ENCODE results near the gene FBXW10. TPM values are rescaled to one million over a fixed set of nuclear protein-coding genes. Genes with fewer than 3 reads are reported as not detected.
"Not testable (repeated sequence)": the region's sequence is repeated elsewhere in the genome, so short reads cannot be mapped to it uniquely, and the experiment has no call there.

Gene FBXW10
- total and polyA plus RNA-seq, 2 donors (not counting 3 experiments of a cell fraction or from before 2014, with no cell fraction given): not detected

DNA sequence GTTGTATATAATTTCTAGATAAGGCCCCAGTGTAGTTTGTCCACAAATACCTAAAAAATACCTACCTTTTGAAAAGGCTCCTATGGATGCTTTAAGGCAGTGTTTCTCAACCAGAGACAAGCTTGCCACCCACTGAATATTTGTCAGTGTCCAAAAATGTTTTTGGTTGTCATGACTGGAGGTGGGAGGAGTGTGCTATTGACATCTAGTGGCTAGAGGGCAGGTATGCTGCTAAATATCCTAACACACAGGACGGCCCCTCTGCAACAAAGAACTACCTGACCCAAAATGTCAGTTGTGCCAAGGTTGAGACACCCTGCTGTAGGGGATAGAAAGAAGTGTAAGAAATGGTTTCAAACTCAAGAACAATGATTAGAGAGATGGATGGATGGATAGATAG lies 47.5 kb downstream of the FBXW10 start:
- H3K4me2 ChIP-seq (ENCODE audit: insufficient read depth, low read length); H4K20me1 ChIP-seq (replicated peaks; ENCODE audit: control insufficient read depth, extremely low read depth, insufficient read depth, low read length); BruUV-seq (replicated peaks); H3K9ac ChIP-seq (replicated peaks; ENCODE audit: extremely low read depth, insufficient read depth, low read length); H3K4me3 ChIP-seq (replicated peaks in 1 of 3; ENCODE audit: insufficient read depth in 1 of 3, low read depth in 1 of 3, low read length in 3 of 3); CTCF ChIA-PET; intact Hi-C loops (cut with micrococcal nuclease); H3K4me1 ChIP-seq (ENCODE audit: control insufficient read depth, extremely low read depth, insufficient read depth, low read length); H3K27ac ChIP-seq (ENCODE audit: insufficient read depth, low read depth, low read length); H3K36me3 ChIP-seq (ENCODE audit: control insufficient read depth in 2 of 2, extremely low read depth in 1 of 2, insufficient read depth in 2 of 2, low read length in 2 of 2); dilution Hi-C loops (cut with MboI; ENCODE audit: extremely low pct_ligation_motif_present, low sequenced_read_pairs); POLR2A ChIA-PET; H3K27me3 ChIP-seq (ENCODE audit: control insufficient read depth in 2 of 2, insufficient read depth in 2 of 2, low read length in 2 of 2); H2AFZ ChIP-seq (ENCODE audit: low read depth, low read length); H3K9me3 ChIP-seq (replicated peaks; ENCODE audit: control insufficient read depth, insufficient read depth, low read length); H3K9me1 ChIP-seq (replicated peaks; ENCODE audit: control insufficient read depth, extremely low read depth, insufficient read depth, low read length); H3K79me2 ChIP-seq (ENCODE audit: control insufficient read depth, insufficient read depth, low read length); DNase-seq (ENCODE audit: low read depth, low spot score): not testable (repeated sequence)
- peak; percentile 67 for FAIRE-seq

DNA sequence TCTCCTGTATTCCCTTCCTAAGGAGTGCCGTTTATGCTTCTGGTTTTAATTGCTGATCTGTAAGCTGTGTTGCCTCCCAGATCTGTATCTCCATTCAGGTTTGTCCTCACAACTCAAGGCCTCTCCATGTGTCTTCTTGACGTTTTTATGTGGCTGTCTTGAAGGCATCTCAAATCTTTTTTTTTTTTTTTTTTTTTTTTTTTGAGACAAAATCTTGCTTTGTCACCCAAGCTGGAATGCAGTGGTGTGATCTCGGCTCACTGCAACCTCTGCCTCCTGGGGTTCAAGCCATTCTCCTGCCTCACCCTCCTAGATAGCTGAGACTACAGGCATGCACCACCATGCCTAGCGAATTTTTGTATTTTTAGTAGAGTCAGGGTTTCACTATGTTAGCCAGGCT lies 51.0 kb downstream of the FBXW10 start:
- H3K4me2 ChIP-seq (ENCODE audit: insufficient read depth, low read length); H2AFZ ChIP-seq (ENCODE audit: low read depth, low read length); POLR2A ChIA-PET; BruUV-seq (replicated peaks); intact Hi-C loops (cut with micrococcal nuclease); H3K27me3 ChIP-seq (ENCODE audit: control insufficient read depth in 2 of 2, insufficient read depth in 2 of 2, low read length in 2 of 2); H4K20me1 ChIP-seq (replicated peaks; ENCODE audit: control insufficient read depth, extremely low read depth, insufficient read depth, low read length); H3K4me1 ChIP-seq (ENCODE audit: control insufficient read depth, extremely low read depth, insufficient read depth, low read length); DNase-seq (ENCODE audit: low read depth, low spot score); H3K36me3 ChIP-seq (ENCODE audit: control insufficient read depth in 2 of 2, extremely low read depth in 1 of 2, insufficient read depth in 2 of 2, low read length in 2 of 2); H3K79me2 ChIP-seq (ENCODE audit: control insufficient read depth, insufficient read depth, low read length); CTCF ChIA-PET; H3K4me3 ChIP-seq (replicated peaks in 1 of 3; ENCODE audit: insufficient read depth in 1 of 3, low read depth in 1 of 3, low read length in 3 of 3); H3K9me3 ChIP-seq (replicated peaks; ENCODE audit: control insufficient read depth, insufficient read depth, low read length); H3K9ac ChIP-seq (replicated peaks; ENCODE audit: extremely low read depth, insufficient read depth, low read length); H3K27ac ChIP-seq (ENCODE audit: insufficient read depth, low read depth, low read length); FAIRE-seq; H3K9me1 ChIP-seq (replicated peaks; ENCODE audit: control insufficient read depth, extremely low read depth, insufficient read depth, low read length); dilution Hi-C loops (cut with MboI; ENCODE audit: extremely low pct_ligation_motif_present, low sequenced_read_pairs): not testable (repeated sequence)

DNA sequence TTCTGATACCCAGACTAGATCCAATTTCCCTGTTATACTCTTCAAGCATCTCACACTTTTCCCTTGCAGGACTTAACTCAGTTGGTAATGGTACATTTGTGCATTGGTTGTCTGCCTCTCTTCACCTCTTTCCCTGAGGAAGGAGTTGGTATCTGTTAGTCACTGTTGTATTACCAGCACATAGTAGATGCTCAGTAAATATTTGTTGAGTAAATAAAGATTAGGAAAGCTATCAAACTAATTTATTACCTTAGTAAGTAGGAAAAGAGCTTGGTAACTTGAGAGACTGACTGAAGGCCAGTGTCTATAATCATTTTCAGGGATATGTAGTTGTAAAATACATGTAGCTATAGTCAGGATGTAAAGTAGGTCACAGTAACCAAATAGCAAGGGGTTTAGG lies 53.0 kb downstream of the FBXW10 start:
- H3K79me2 ChIP-seq (ENCODE audit: control insufficient read depth, insufficient read depth, low read length); POLR2A ChIA-PET; H3K9me1 ChIP-seq (replicated peaks; ENCODE audit: control insufficient read depth, extremely low read depth, insufficient read depth, low read length); DNase-seq (ENCODE audit: low read depth, low spot score); H3K27ac ChIP-seq (ENCODE audit: insufficient read depth, low read depth, low read length); H3K4me1 ChIP-seq (ENCODE audit: control insufficient read depth, extremely low read depth, insufficient read depth, low read length); H3K4me3 ChIP-seq (replicated peaks in 1 of 3; ENCODE audit: insufficient read depth in 1 of 3, low read depth in 1 of 3, low read length in 3 of 3); H4K20me1 ChIP-seq (replicated peaks; ENCODE audit: control insufficient read depth, extremely low read depth, insufficient read depth, low read length); H3K4me2 ChIP-seq (ENCODE audit: insufficient read depth, low read length); H3K9me3 ChIP-seq (replicated peaks; ENCODE audit: control insufficient read depth, insufficient read depth, low read length); H3K36me3 ChIP-seq (ENCODE audit: control insufficient read depth in 2 of 2, extremely low read depth in 1 of 2, insufficient read depth in 2 of 2, low read length in 2 of 2); H3K9ac ChIP-seq (replicated peaks; ENCODE audit: extremely low read depth, insufficient read depth, low read length); BruUV-seq (replicated peaks); H2AFZ ChIP-seq (ENCODE audit: low read depth, low read length); FAIRE-seq; intact Hi-C loops (cut with micrococcal nuclease); H3K27me3 ChIP-seq (ENCODE audit: control insufficient read depth in 2 of 2, insufficient read depth in 2 of 2, low read length in 2 of 2); CTCF ChIA-PET; dilution Hi-C loops (cut with MboI; ENCODE audit: extremely low pct_ligation_motif_present, low sequenced_read_pairs): not testable (repeated sequence)

DNA sequence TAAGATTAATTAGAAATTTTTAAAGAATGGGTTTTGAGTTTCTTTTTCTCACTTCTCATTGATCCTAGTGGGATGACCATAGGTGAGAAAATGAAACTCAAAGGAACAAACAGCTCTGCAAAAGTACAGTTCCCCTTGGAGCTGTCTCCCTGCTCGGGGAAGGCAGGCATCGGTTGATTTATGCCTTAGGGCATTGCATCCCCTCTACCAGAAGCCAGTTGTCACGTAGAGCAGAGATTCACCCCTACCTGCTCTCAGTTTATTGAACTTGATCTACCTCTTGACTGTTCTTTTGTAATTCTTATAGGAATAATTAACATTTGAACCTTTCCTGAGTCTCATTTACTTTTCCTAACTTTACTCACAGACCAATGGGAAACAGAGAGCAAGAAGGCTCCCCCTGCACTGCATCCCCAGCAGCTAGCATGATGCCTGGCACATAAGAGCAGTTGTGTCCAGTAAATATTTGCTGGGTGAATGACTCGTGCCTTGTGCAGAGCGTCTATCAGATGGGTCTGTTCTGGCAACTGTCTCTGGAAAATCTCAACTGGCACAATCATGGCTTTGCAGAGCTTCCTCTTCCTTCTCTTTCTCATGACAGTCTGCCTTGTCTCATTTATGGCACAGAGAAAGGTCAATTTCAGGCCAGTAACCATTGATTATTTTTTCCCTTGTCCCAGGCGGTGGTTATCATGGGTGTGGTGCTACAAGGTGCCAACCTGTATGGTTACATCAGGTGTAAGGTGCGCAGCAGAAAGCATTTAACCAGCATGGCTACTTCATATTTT lies 59.8 kb downstream of the FBXW10 start:
- H3K79me2 ChIP-seq (ENCODE audit: control insufficient read depth, insufficient read depth, low read length); H3K27ac ChIP-seq (ENCODE audit: insufficient read depth, low read depth, low read length); H3K36me3 ChIP-seq (ENCODE audit: control insufficient read depth in 2 of 2, extremely low read depth in 1 of 2, insufficient read depth in 2 of 2, low read length in 2 of 2); intact Hi-C loops (cut with micrococcal nuclease); BruUV-seq (replicated peaks); H2AFZ ChIP-seq (ENCODE audit: low read depth, low read length); H4K20me1 ChIP-seq (replicated peaks; ENCODE audit: control insufficient read depth, extremely low read depth, insufficient read depth, low read length); H3K27me3 ChIP-seq (ENCODE audit: control insufficient read depth in 2 of 2, insufficient read depth in 2 of 2, low read length in 2 of 2); H3K4me2 ChIP-seq (ENCODE audit: insufficient read depth, low read length); H3K4me3 ChIP-seq (replicated peaks in 1 of 3; ENCODE audit: insufficient read depth in 1 of 3, low read depth in 1 of 3, low read length in 3 of 3); H3K9ac ChIP-seq (replicated peaks; ENCODE audit: extremely low read depth, insufficient read depth, low read length); H3K9me3 ChIP-seq (replicated peaks; ENCODE audit: control insufficient read depth, insufficient read depth, low read length); CTCF ChIA-PET; dilution Hi-C loops (cut with MboI; ENCODE audit: extremely low pct_ligation_motif_present, low sequenced_read_pairs); POLR2A ChIA-PET; FAIRE-seq; DNase-seq (ENCODE audit: low read depth, low spot score); H3K9me1 ChIP-seq (replicated peaks; ENCODE audit: control insufficient read depth, extremely low read depth, insufficient read depth, low read length); H3K4me1 ChIP-seq (ENCODE audit: control insufficient read depth, extremely low read depth, insufficient read depth, low read length): not testable (repeated sequence)
